ENCODE results near the gene C1orf87. TPM values are rescaled to one million over a fixed set of nuclear protein-coding genes. Genes with fewer than 3 reads are reported as not detected.

The C1orf87 gene
- total RNA-seq, 1 donor from 2014 or later: not detected

- Mint-ChIP-seq H3K4me1 (no peaks in the 10 kb centered on the region), H3K9me3 (no peaks in the 10 kb centered on the region), H3K4me3 (no peak overlapping the region), H3K27me3 (ENCODE audit: low read depth) (peaks cover 12% of the 10 kb centered on the region), H3K36me3 (ENCODE audit: low read depth) (no peaks in the 10 kb centered on the region), H3K27ac (ENCODE audit: unreplicated experiment) (no peak overlapping the region)
- no peak for TF ChIP-seq CTCF (conservative IDR thresholded peaks at IDR 0.05)
- no peak for DNase-seq (ENCODE audit: low read depth, low spot score)
Measured at GRCh38 chr1:59978026-59978425, 95.5 kb downstream of the C1orf87 start.

- no peak for DNase-seq (ENCODE audit: low read depth, low spot score)
- Mint-ChIP-seq H3K4me3 (no peak overlapping the region), H3K27me3 (ENCODE audit: low read depth) (peaks cover 12% of the 10 kb centered on the region), H3K36me3 (ENCODE audit: low read depth) (no peaks in the 10 kb centered on the region), H3K27ac (ENCODE audit: unreplicated experiment) (no peak overlapping the region), H3K9me3 (no peaks in the 10 kb centered on the region), H3K4me1 (no peaks in the 10 kb centered on the region)
- TF ChIP-seq CTCF (conservative IDR thresholded peaks at IDR 0.05): peak; percentile 26
Measured at GRCh38 chr1:59977075-59977410, 96.5 kb downstream of the C1orf87 start.

GRCh38 chr1:59976194-59977074 lies 97.1 kb downstream of the C1orf87 start:
- no peak overlapping the region for H3K4me3 Mint-ChIP-seq
- DNase-seq (ENCODE audit: low read depth, low spot score): peak; percentile 76

GRCh38 chr1:59973719-59974118 lies 99.9 kb downstream of the C1orf87 start:
- no peak for TF ChIP-seq CTCF (conservative IDR thresholded peaks at IDR 0.05)
- no peak overlapping the region for H3K27ac Mint-ChIP-seq (ENCODE audit: unreplicated experiment)
- peaks cover 15% of the 10 kb centered on the region for H3K27me3 Mint-ChIP-seq (ENCODE audit: low read depth)
- no peak overlapping the region for H3K4me3 Mint-ChIP-seq
- no peaks in the 10 kb centered on the region for H3K9me3 Mint-ChIP-seq
- no peak for DNase-seq (ENCODE audit: low read depth, low spot score)
- no peaks in the 10 kb centered on the region for H3K36me3 Mint-ChIP-seq (ENCODE audit: low read depth)
- H3K4me1 Mint-ChIP-seq: peaks cover 5% of the 10 kb centered on the region

More at GRCh38 chr1:59976194-59977074, 97.1 kb downstream of the C1orf87 start:
- TF ChIP-seq CTCF (conservative IDR thresholded peaks at IDR 0.05): peak; percentile 90
- Mint-ChIP-seq H3K27me3 (ENCODE audit: low read depth) (peaks cover 14% of the 10 kb centered on the region), H3K9me3 (no peaks in the 10 kb centered on the region), H3K27ac (ENCODE audit: unreplicated experiment) (no peak overlapping the region), H3K4me1 (peaks cover 2% of the 10 kb centered on the region), H3K36me3 (ENCODE audit: low read depth) (no peaks in the 10 kb centered on the region)

GRCh38 chr1:59972216-59972927 lies 101.2 kb downstream of the C1orf87 start:
- DNase-seq (ENCODE audit: low read depth, low spot score): no peak
- Mint-ChIP-seq H3K4me3 (no peak overlapping the region), H3K27me3 (ENCODE audit: low read depth) (peaks cover 15% of the 10 kb centered on the region), H3K9me3 (no peaks in the 10 kb centered on the region), H3K4me1 (peaks cover 5% of the 10 kb centered on the region), H3K36me3 (ENCODE audit: low read depth) (no peaks in the 10 kb centered on the region), H3K27ac (ENCODE audit: unreplicated experiment) (no peak overlapping the region)
- no peak for TF ChIP-seq CTCF (conservative IDR thresholded peaks at IDR 0.05)

Data from neural crest cell (in vitro differentiated cells).